Measurements from ENCODE around the gene PPM1D. TPM values are rescaled to one million over a fixed set of nuclear protein-coding genes. Genes with fewer than 3 reads are reported as not detected.
"Not testable (repeated sequence)": the region's sequence is repeated elsewhere in the genome, so short reads cannot be mapped to it uniquely, and the experiment has no call there.

The PPM1D gene
- polyA plus RNA-seq, 1 of the 3 experiments (the other 2 are of a cell fraction), result 8.8 TPM

GRCh38 chr17:60610473-60610872 is 10.5 kb downstream of the PPM1D start:
- H3K4me3 ChIP-seq (ENCODE audit: low read depth in 2 of 2, low read length in 1 of 2), result no peak overlapping the region
- peaks cover 25% of the 10 kb centered on the region for H3F3A ChIP-seq (replicated peaks; ENCODE audit: insufficient read depth)
- no peaks in the 10 kb centered on the region for H3K9me2 ChIP-seq
- no peaks in the 10 kb centered on the region for H3K27me3 ChIP-seq (ENCODE audit: insufficient read depth)
- H3K9me3 ChIP-seq, result no peaks in the 10 kb centered on the region
- H3K4me1 ChIP-seq (ENCODE audit: control insufficient read depth in 1 of 2, insufficient read depth in 2 of 2, low read depth in 1 of 2, low read length in 1 of 2), result peaks cover 0 to 1% of the 10 kb centered on the region in 2 experiments; a peak in 2 of 4 replicates
- H3K9ac ChIP-seq, result no peak overlapping the region
- H3K36me3 ChIP-seq (replicated peaks in 1 of 2; ENCODE audit: control insufficient read depth in 1 of 2, insufficient read depth in 2 of 2, low read length in 1 of 2), result peaks cover 0 to 8% of the 10 kb centered on the region in 2 experiments
- no peak overlapping the region for H3K27ac ChIP-seq (ENCODE audit: low read depth in 2 of 2, low read length in 1 of 2)
- no peak overlapping the region for H3K4me2 ChIP-seq
- 91% methylated on average over 2 of the region's 2 CpGs for WGBS (ENCODE audit: low lambda C conversion rate)
- peaks cover 92% of the 10 kb centered on the region for H4K20me1 ChIP-seq (ENCODE audit: insufficient read depth)
- H3K79me2 ChIP-seq (ENCODE audit: insufficient read depth), result peaks cover 98% of the 10 kb centered on the region
- ChIA-PET CTCF (interaction anchor here (1.3 to 2.3 kb wide), 2 partner anchors 9 to 27 kb away, joined by 4 to 9 read pairs; no protein-coding TSS in a partner anchor), POLR2A (no interaction called here)
- no peak for TF ChIP-seq POLR2AphosphoS5 (IDR thresholded peaks at IDR 0.05; ENCODE audit: low read depth, low read length)
- TF ChIP-seq, protein P1, sequence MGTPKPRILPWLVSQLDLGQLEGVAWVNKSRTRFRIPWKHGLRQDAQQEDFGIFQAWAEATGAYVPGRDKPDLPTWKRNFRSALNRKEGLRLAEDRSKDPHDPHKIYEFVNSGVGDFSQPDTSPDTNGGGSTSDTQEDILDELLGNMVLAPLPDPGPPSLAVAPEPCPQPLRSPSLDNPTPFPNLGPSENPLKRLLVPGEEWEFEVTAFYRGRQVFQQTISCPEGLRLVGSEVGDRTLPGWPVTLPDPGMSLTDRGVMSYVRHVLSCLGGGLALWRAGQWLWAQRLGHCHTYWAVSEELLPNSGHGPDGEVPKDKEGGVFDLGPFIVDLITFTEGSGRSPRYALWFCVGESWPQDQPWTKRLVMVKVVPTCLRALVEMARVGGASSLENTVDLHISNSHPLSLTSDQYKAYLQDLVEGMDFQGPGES (IDR thresholded peaks at IDR 0.05; ENCODE audit: low read depth, low read length), result no peak
- TF ChIP-seq GATA2 (CRISPR knock-in tag; IDR thresholded peaks at IDR 0.05), result no peak
- no peak for TF ChIP-seq TEAD4 (IDR thresholded peaks at IDR 0.05; ENCODE audit: borderline replicate concordance, insufficient read depth)
- TF ChIP-seq SIN3A (IDR thresholded peaks at IDR 0.05; ENCODE audit: borderline replicate concordance, low read depth, low read length), result no peak
- TF ChIP-seq FOXM1 (IDR thresholded peaks at IDR 0.05; ENCODE audit: low read depth), result no peak
- no peak for TF ChIP-seq SMC3 (IDR thresholded peaks at IDR 0.05; ENCODE audit: low read depth, low read length)
- no peak for TF ChIP-seq EZH2phosphoT487 (IDR thresholded peaks at IDR 0.05; ENCODE audit: borderline replicate concordance, low read depth)
- no peak for TF ChIP-seq FOSL2 (IDR thresholded peaks at IDR 0.05; ENCODE audit: borderline replicate concordance, low read depth)
- no peak for TF ChIP-seq CHD2 (IDR thresholded peaks at IDR 0.05; ENCODE audit: low read length, partially characterized antibody)
- no peak for TF ChIP-seq RXRA (IDR thresholded peaks at IDR 0.05; ENCODE audit: borderline replicate concordance, low read depth)
- TF ChIP-seq YY1 (IDR thresholded peaks at IDR 0.05; ENCODE audit: low read depth), result no peak
- no peak for TF ChIP-seq GABPA (IDR thresholded peaks at IDR 0.05; ENCODE audit: low read depth)
- TF ChIP-seq, protein P2, sequence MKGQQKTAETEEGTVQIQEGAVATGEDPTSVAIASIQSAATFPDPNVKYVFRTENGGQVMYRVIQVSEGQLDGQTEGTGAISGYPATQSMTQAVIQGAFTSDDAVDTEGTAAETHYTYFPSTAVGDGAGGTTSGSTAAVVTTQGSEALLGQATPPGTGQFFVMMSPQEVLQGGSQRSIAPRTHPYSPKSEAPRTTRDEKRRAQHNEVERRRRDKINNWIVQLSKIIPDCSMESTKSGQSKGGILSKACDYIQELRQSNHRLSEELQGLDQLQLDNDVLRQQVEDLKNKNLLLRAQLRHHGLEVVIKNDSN (IDR thresholded peaks at IDR 0.05; ENCODE audit: borderline replicate concordance, low read depth), result no peak
- DNase-seq, result no peak
- no peak overlapping the region for H2AFZ ChIP-seq (ENCODE audit: low read depth)

GRCh38 chr17:60611321-60611720 is 11.3 kb downstream of the PPM1D start:
- Histone ChIP-seq H3K79me2 (ENCODE audit: insufficient read depth) (peaks cover 98% of the 10 kb centered on the region), H4K20me1 (ENCODE audit: insufficient read depth) (peaks cover 92% of the 10 kb centered on the region), H3F3A (replicated peaks; ENCODE audit: insufficient read depth) (peaks cover 17% of the 10 kb centered on the region)
- POLR2A ChIA-PET; H3K36me3 ChIP-seq (replicated peaks in 1 of 2; ENCODE audit: control insufficient read depth in 1 of 2, insufficient read depth in 2 of 2, low read length in 1 of 2); H3K4me3 ChIP-seq (ENCODE audit: low read depth in 2 of 2, low read length in 1 of 2); H3K9me2 ChIP-seq; H3K27ac ChIP-seq (ENCODE audit: low read depth in 2 of 2, low read length in 1 of 2); H3K27me3 ChIP-seq (ENCODE audit: insufficient read depth); H3K4me2 ChIP-seq; DNase-seq; H3K9ac ChIP-seq; H2AFZ ChIP-seq (ENCODE audit: low read depth); H3K4me1 ChIP-seq (ENCODE audit: control insufficient read depth in 1 of 2, insufficient read depth in 2 of 2, low read depth in 1 of 2, low read length in 1 of 2); H3K9me3 ChIP-seq: not testable (repeated sequence)
- CTCF ChIA-PET, result interaction anchor here (1.2 to 2.3 kb wide), 3 partner anchors 10 to 26 kb away, joined by 3 to 9 read pairs (median 4); no protein-coding TSS in a partner anchor
- WGBS (ENCODE audit: low lambda C conversion rate), result 99% methylated on average over 5 of the region's 5 CpGs

Measured in SK-N-SH (cell line).